IMR-90 (cell line): ENCODE measurements around the gene PNMA8C.

ENCODE experiments used
- BHLHE40 ChIP-seq: fragments of 150-350 bp; IDR thresholded peaks from 2 replicates; pipeline ENCODE4 v1.6.1; 2016; ENCODE audit warnings: mild to moderate bottlenecking, low read depth, low read length
- CTCF ChIP-seq: conservative IDR thresholded peaks from 2 replicates; pipeline ENCODE4 v1.5.1; 2012; ENCODE audit warnings: mild to moderate bottlenecking, low read depth, low read length, improper control_type of control experiment
- MAFK ChIP-seq: IDR thresholded peaks from 2 replicates; pipeline ENCODE4 v1.6.1; 2012; ENCODE audit warnings: low read depth, low read length, improper control_type of control experiment
- MAZ ChIP-seq: IDR thresholded peaks from 2 replicates; pipeline ENCODE4 v1.6.1; 2012; ENCODE audit warnings: low read depth, mild to moderate bottlenecking, low read length, improper control_type of control experiment, moderate library complexity, borderline replicate concordance
- MXI1 ChIP-seq: IDR thresholded peaks from 2 replicates; pipeline ENCODE4 v1.6.1; 2012; ENCODE audit warnings: low read depth, mild to moderate bottlenecking, low read length, moderate library complexity, borderline replicate concordance
- POLR2A ChIP-seq: IDR thresholded peaks from 2 replicates; pipeline ENCODE4 v1.6.1; 2012; ENCODE audit warnings: mild to moderate bottlenecking, low read depth, low read length
- RAD21 ChIP-seq: IDR thresholded peaks from 2 replicates; pipeline ENCODE4 v1.6.1; 2012; ENCODE audit warnings: low read length, improper control_type of control experiment
- RFX5 ChIP-seq: IDR thresholded peaks from 2 replicates; pipeline ENCODE4 v1.8.0; 2012; ENCODE audit warnings: low read depth, mild to moderate bottlenecking, low read length, moderate library complexity
- SMC3 ChIP-seq: fragments of 150-350 bp; IDR thresholded peaks from 2 replicates; pipeline ENCODE4 v1.6.1; 2016; ENCODE audit warnings: low read depth, mild to moderate bottlenecking, antibody characterized with exemption, low read length, moderate library complexity
- USF2 ChIP-seq: fragments of 150-350 bp; IDR thresholded peaks from 2 replicates; pipeline ENCODE4 v1.6.1; 2017; ENCODE audit warnings: mild to moderate bottlenecking, antibody characterized with exemption, low read length, low read depth

- TF ChIP-seq POLR2A = no peak
- TF ChIP-seq RAD21 = no peak
- TF ChIP-seq CTCF = no peak
- TF ChIP-seq MAZ = no peak
- TF ChIP-seq BHLHE40 = no peak
- no peak for TF ChIP-seq MAFK
- TF ChIP-seq RFX5 = no peak
- TF ChIP-seq SMC3 = no peak
- TF ChIP-seq USF2 = no peak
- no peak for TF ChIP-seq MXI1
These were observed 37.9 kb downstream of the PNMA8C start for GRCh38 chr19:46390866-46391265.
